ENCODE results near the gene USF2.

USF2 gene

DNA sequence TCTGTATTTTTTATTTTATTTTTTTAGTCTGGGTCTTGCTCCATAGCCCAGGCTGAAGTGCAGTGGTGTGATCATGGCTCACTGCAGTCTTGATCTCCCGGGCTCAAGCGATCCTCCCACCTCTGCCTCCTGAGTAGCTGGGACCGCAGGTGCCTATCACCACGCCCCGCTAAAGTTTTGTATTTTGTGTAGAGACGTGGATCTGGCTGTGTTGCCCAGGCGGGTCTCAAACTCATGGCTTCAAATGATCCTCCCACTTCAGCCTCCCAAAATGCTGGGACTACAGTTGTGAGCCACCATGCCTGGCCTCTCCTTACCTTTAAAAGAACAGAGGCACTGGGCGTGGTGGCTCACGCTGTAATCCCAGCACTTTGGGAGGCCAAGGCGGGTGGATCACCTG is 19.0 kb downstream of the USF2 start:
- DNase-seq, result no peak

DNA sequence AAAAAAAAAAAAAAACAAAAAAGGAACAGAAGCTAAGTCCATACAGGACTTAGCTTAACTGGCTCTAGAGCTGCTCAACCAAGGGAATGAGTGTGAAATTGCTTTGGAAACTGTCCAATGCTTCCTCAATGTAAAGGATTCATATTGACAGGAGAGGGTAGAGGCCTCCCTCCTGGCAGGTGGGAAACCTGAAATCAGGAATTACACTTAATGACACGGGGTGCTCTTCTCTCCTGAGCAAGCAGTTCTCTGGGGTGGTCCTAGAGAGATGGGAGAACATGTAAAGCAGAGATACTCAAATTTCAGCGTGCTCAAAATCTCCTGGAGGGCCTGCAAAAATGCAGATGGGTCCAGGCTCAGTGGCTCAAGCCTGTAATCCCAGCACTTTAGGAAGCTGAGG is 19.6 kb downstream of the USF2 start:
- no peak for DNase-seq

- no peak for DNase-seq
Observed at GRCh38 chr19:35288906-35289305, 20.1 kb downstream of the USF2 start.

DNA sequence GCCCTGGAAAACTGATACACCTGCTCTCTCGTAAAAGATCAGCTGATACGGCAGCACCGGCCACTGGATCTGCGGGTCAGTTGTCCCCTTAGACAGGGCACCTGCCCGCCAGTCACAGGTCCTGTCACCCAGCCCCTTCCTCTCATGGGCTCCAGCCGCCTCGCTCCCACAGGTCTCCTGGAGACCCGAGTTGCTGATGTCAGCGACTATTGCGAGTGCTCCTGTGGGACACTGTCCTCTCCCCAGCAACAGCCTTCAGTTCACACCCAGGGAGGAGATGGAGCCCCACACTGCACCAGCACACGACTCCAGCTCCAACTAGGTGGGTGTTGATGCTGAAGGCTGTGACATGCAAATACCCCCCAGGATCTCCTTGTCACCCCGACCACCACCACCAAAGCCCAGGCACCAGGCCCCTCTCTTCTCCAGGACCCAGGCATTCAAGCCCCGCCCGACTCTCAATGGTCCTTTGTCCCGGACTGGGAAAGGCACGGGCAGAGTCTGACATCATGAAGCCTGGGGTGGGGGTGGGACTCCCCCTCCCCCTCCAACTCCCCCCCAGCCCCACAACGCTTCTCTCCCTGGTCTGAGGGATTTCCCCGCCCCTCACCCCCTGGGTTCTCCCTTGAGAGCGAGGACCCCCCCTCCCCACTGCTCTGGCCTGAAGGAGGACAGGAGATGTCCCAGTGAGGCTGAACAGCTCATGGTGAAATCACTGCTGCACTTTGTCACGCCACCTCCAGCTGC is 21.8 kb downstream of the USF2 start:
- no peak for DNase-seq

GRCh38 chr19:35291259-35291658 is 22.5 kb downstream of the USF2 start:
- no peak for DNase-seq

- DNase-seq, result no peak
Observed at GRCh38 chr19:35291916-35292315, 23.2 kb downstream of the USF2 start, which contains the start of gene MAG. MAG (plus strand) TSS chr19:35292161; CDS start chr19:35295409, 3,248 bp downstream.

DNA sequence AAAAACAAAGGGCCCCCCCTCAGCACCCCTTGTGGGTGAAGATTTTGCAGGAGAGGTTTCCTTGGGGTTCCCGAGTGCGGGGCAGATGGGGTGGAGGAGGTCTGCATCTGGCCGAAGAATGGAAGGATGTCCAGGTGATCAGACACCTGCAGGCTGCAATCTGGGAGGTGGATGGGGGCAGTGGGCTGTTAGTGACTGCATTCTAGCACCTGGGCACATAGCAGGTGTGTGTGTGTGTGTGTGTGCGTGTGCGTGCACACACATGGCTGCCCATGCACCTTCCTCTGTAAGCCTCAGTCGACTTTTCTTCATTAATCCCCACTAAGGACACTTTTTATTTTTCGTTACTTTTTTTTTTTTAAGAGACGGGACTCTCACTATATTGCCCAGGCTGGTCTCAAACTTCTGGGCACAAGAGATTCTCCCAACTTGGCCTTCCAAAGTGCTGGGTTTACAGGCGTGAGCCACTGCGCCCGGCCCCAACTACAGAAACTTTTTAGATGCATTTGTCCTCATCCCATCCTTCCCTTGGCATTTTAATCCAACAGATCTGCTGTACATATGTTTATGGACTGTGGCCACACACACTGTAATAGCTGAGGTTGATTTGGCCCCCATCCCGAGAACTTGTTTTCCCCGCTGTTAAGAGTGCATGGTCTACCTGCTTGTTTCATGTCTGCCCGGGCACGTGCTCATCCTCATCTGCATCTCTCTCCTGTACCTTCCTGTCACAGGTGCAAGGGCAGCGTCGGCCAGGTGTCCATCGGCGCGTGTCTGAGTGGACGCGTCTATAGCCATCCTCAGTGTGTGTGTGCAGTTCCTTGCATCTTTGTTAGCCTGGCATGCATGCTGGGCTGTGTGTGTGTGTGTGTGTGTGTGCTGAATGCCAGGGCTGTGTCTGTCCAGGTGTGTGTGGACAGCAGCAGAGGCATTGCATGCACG is 23.9 kb downstream of the USF2 start:
- no peak for DNase-seq

GRCh38 chr19:35293363-35293739 is 24.6 kb downstream of the USF2 start:
- no peak for DNase-seq

DNA sequence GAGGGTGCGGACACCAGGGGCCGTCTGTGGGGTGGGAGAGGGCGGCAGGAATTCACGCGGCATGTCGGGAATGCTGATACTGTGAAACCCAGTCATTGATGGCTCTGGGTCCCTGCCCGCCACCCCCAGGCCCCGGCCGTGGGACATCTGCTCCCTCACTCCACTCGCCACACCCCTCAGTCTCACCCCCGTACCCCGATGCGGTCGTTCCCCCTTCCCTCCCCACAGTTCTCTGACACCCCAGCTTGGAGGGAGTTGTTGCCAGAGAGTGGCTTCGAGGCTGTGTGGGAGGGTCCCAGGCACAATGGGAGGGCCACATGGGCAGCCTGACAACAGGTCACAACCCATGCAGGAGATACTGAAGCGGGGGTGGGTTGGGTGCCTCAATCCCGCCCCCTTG is 25.0 kb downstream of the USF2 start:
- DNase-seq, result no peak

DNA sequence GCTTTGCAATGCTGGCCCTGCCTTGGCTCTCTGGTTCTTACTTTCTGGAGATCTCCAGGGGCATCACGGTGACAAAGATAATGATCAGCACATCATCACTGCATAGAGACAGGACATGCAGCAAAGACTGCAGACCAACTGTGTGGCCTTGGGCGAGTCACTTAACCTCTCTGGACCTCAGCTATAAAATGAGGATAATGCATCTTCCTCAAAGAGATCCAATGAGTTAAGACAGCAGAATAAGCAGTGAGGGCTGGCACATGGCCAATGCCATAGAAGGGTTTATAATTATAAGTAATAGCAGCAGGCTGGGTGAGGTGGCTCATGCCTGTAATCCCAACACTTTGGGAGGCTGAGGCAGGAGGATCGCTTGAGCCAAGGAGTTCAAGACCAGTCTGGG is 25.6 kb downstream of the USF2 start:
- DNase-seq, result no peak

GRCh38 chr19:35294859-35295791 is 26.4 kb downstream of the USF2 start:
- no peak for DNase-seq

GRCh38 chr19:35295792-35296462 is 27.2 kb downstream of the USF2 start:
- DNase-seq, result no peak

DNA sequence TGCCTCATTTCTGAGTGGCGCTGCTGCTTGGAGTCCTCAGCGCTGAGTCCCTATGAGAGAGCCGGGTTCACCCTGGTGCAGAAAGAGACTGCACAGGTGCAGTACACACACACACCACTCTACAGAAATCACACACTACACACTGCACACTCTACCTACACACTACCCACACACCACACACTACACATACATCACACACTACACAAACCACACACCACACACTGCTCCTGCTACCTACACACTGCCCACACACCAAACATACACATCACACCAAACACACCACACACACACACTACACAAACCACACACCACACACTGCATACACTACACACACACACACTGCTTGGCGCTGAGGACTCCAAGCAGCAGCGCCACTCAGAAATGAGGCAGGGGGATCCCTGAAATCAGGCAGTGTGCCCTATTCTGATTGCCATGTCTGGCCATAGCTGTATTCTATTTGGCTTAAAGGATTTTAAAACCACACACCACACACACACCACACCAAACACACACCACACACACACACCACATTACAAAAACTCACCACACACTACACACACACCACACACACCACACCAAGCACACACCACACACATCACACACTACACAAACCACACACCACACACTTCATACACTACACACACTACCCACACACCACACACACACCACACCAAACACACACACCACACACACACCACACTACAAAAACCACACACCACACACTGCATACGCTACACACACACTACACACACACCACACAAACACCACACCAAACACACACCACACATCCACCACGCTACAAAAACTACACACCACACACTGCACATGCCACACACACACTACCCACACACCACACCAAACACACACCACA is 28.1 kb downstream of the USF2 start:
- DNase-seq, result no peak

DNA sequence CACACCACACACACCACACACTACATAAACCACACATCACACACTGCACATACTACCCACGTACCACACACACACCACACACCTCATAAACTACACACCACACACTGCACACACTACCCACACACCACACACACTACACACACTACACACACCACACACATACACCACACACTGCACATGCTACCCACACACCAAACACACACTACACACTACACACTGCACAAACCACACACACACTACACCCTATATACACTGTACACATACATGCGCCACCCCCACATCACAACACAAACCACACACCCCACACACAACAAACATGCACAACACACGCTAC is 28.7 kb downstream of the USF2 start:
- DNase-seq, result no peak

DNA sequence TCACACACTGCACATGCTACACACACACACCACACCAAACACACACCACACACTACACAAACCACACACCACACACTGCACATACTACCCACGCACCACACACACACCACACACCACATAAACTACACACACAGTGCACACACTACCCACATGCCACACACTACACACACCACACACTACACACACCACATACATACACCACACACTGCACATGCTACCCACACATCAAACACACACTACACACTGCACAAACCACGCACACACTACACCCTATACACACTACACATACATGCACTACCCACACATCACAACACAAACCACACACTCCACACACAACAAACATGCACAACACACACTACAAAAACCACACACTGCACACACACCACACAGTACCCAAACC is 29.2 kb downstream of the USF2 start:
- DNase-seq, result no peak

DNA sequence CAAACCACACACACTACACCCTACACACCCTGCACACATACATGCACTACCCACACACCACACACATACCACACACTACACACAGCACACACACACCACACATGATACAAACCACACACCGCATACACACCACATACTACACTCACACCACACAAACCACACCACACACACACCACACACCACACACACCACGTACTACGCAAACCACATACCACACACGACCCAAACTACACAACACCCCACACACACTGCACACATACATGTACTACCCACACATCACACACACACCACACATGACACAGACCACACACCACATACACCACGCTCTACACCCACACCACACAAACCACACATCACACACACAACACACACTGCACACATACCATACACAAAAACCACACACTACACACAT is 29.8 kb downstream of the USF2 start:
- DNase-seq, result no peak

DNA sequence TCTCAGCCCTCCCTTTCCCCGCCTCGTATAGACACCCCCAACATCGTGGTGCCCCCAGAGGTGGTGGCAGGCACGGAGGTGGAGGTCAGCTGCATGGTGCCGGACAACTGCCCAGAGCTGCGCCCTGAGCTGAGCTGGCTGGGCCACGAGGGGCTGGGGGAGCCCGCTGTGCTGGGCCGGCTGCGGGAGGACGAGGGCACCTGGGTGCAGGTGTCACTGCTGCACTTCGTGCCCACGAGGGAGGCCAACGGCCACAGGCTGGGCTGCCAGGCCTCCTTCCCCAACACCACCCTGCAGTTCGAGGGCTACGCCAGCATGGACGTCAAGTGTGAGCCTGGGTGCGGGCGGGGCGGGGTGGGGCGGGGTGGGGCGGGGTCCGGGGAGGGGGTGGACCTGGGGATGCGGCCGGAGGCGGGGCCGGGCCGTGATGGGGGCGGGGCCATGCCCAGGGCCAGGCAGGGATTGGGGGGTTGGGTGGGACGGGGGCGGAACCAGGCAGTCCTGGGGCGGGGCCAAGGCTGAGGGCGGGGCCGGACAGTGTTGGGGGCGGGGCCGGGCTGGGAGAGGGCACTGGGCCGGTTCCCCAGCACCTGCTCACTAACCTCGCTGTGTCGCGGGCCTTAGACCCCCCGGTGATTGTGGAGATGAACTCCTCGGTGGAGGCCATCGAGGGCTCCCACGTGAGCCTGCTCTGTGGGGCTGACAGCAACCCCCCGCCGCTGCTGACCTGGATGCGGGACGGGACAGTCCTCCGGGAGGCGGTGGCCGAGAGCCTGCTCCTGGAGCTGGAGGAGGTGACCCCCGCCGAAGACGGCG is 31.0 kb downstream of the USF2 start:
- DNase-seq, result no peak

GRCh38 chr19:35300339-35300649 is 31.5 kb downstream of the USF2 start:
- DNase-seq, result no peak

GRCh38 chr19:35301961-35302360 is 33.2 kb downstream of the USF2 start:
- DNase-seq, result no peak

DNA sequence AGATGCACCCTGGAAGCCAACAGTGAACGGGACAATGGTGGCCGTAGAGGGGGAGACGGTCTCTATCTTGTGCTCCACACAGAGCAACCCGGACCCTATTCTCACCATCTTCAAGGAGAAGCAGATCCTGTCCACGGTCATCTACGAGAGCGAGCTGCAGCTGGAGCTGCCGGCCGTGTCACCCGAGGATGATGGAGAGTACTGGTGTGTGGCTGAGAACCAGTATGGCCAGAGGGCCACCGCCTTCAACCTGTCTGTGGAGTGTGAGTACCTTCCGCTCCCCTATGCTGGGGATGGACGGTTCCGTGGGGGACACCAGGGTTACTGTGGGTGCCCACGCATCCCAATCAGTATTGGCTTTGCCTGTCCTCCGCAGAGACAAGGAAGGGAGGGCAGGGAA is 33.7 kb downstream of the USF2 start:
- DNase-seq, result no peak

Measured in NCI-H1436 (cell line).